Measurements from ENCODE around the gene CCDC188.

CCDC188 gene

GRCh38 chr22:20173772-20174171, 22.9 kb upstream of the CCDC188 start:
- Histone ChIP-seq H3K4me3 (ENCODE audit: low read depth, low read length) (no peak overlapping the region), H3K9me3 (no peaks in the 10 kb centered on the region), H3K36me3 (no peaks in the 10 kb centered on the region), H3K4me1 (no peaks in the 10 kb centered on the region), H3K27me3 (no peaks in the 10 kb centered on the region)
- DNase-seq = no peak
- no peak for TF ChIP-seq CTCF (IDR thresholded peaks at IDR 0.05; ENCODE audit: low read depth, low read length)

GRCh38 chr22:20173246-20173645, 22.4 kb upstream of the CCDC188 start:
- no peaks in the 10 kb centered on the region for H3K9me3 ChIP-seq
- H3K4me3 ChIP-seq (ENCODE audit: low read depth, low read length) = no peak overlapping the region
- H3K4me1 ChIP-seq = no peaks in the 10 kb centered on the region
- no peaks in the 10 kb centered on the region for H3K36me3 ChIP-seq
- no peak for DNase-seq
- H3K27me3 ChIP-seq = no peaks in the 10 kb centered on the region
- TF ChIP-seq CTCF (IDR thresholded peaks at IDR 0.05; ENCODE audit: low read depth, low read length) = no peak

GRCh38 chr22:20172141-20172613, 21.3 kb upstream of the CCDC188 start:
- Histone ChIP-seq H3K36me3 (no peaks in the 10 kb centered on the region), H3K4me3 (ENCODE audit: low read depth, low read length) (no peak overlapping the region), H3K9me3 (no peaks in the 10 kb centered on the region), H3K27me3 (no peaks in the 10 kb centered on the region), H3K4me1 (no peaks in the 10 kb centered on the region)
- no peak for TF ChIP-seq CTCF (IDR thresholded peaks at IDR 0.05; ENCODE audit: low read depth, low read length)
- no peak for DNase-seq

GRCh38 chr22:20171288-20172140, 20.7 kb upstream of the CCDC188 start:
- Histone ChIP-seq H3K4me3 (ENCODE audit: low read depth, low read length) (no peak overlapping the region), H3K36me3 (no peaks in the 10 kb centered on the region), H3K9me3 (no peaks in the 10 kb centered on the region), H3K27me3 (no peaks in the 10 kb centered on the region), H3K4me1 (no peaks in the 10 kb centered on the region)
- TF ChIP-seq CTCF (IDR thresholded peaks at IDR 0.05; ENCODE audit: low read depth, low read length) = no peak
- no peak for DNase-seq

- Histone ChIP-seq H3K36me3 (no peaks in the 10 kb centered on the region), H3K9me3 (no peaks in the 10 kb centered on the region), H3K4me1 (no peaks in the 10 kb centered on the region), H3K27me3 (no peaks in the 10 kb centered on the region), H3K4me3 (ENCODE audit: low read depth, low read length) (no peak overlapping the region)
- TF ChIP-seq CTCF (IDR thresholded peaks at IDR 0.05; ENCODE audit: low read depth, low read length) = no peak
- no peak for DNase-seq
Measured at GRCh38 chr22:20170170-20170569, 19.3 kb upstream of the CCDC188 start.

- H3K27me3 ChIP-seq = no peaks in the 10 kb centered on the region
- H3K9me3 ChIP-seq = no peaks in the 10 kb centered on the region
- no peak for DNase-seq
- no peaks in the 10 kb centered on the region for H3K36me3 ChIP-seq
- no peaks in the 10 kb centered on the region for H3K4me1 ChIP-seq
- no peak overlapping the region for H3K4me3 ChIP-seq (ENCODE audit: low read depth, low read length)
- TF ChIP-seq CTCF (IDR thresholded peaks at IDR 0.05; ENCODE audit: low read depth, low read length) = no peak
Measured at GRCh38 chr22:20169253-20169822, 18.5 kb upstream of the CCDC188 start.
